HepG2 (cell line): ENCODE data around the gene MYO7A. TPM values are rescaled to one million over a fixed set of nuclear protein-coding genes. Genes with fewer than 3 reads are reported as not detected.

Experiments
- ARNT2 ChIP-seq: sonication (generic); formaldehyde crosslinking; IDR thresholded peaks from 2 replicates; pipeline ENCODE4 v1.8.0; 2022; ENCODE audit warnings: mild to moderate bottlenecking, low read depth, missing genetic modification reagents, moderate library complexity
- CEBPB ChIP-seq: IDR thresholded peaks from 2 replicates; pipeline ENCODE4 v1.6.1; 2011; ENCODE audit warnings: low read depth, low read length, improper control_type of control experiment, borderline replicate concordance
- CERS6 ChIP-seq: sonication (generic); formaldehyde crosslinking; IDR thresholded peaks from 2 replicates; pipeline ENCODE4 v1.5.0; 2020; ENCODE audit warnings: missing genetic modification reagents
- NCOA1 ChIP-seq: sonication (generic); formaldehyde crosslinking; IDR thresholded peaks from 2 replicates; pipeline ENCODE4 v1.9.0; 2021; ENCODE audit warnings: missing genetic modification reagents
- RFXANK ChIP-seq: IDR thresholded peaks from 2 replicates; pipeline ENCODE4 v1.6.1; 2016
- SMAD1 ChIP-seq: sonication (generic); formaldehyde crosslinking; IDR thresholded peaks from 2 replicates; pipeline ENCODE4 v1.4.0; 2020; ENCODE audit warnings: missing genetic modification reagents, low read depth, mild to moderate bottlenecking, borderline replicate concordance
- SRY ChIP-seq: sonication (generic); formaldehyde crosslinking; IDR thresholded peaks from 2 replicates; pipeline ENCODE4 v1.8.0; 2022; ENCODE audit warnings: mild to moderate bottlenecking, missing genetic modification reagents
- SUZ12 ChIP-seq: fragments of 150-350 bp; IDR thresholded peaks from 2 replicates; pipeline ENCODE4 v1.6.1; 2014; ENCODE audit warnings: low read depth, low read length
- ZNF160 ChIP-seq: sonication (generic); formaldehyde crosslinking; IDR thresholded peaks from 2 replicates; pipeline ENCODE4 v1.8.0; 2022; ENCODE audit warnings: mild to moderate bottlenecking, inconsistent platforms, missing genetic modification reagents
- ZNF331 ChIP-seq: sonication (generic); formaldehyde crosslinking; IDR thresholded peaks from 2 replicates; pipeline ENCODE4 v1.4.0; 2020; ENCODE audit warnings: missing genetic modification reagents
- ZNF513 ChIP-seq: sonication (generic); formaldehyde crosslinking; conservative IDR thresholded peaks from 2 replicates; pipeline ENCODE4 v1.5.0; 2020; ENCODE audit warnings: missing genetic modification reagents
- ZNF567 ChIP-seq: sonication (generic); formaldehyde crosslinking; IDR thresholded peaks from 2 replicates; pipeline ENCODE4 v1.8.1; 2023; ENCODE audit warnings: mild to moderate bottlenecking, missing genetic modification reagents, borderline replicate concordance
- ZNF75D ChIP-seq: sonication (generic); formaldehyde crosslinking; IDR thresholded peaks from 2 replicates; pipeline ENCODE4 v1.8.1; 2023; ENCODE audit warnings: missing genetic modification reagents, mild to moderate bottlenecking, borderline replicate concordance
- polyA plus RNA-seq, 8 experiments: library from polyadenylated mRNA; depleted of rRNA in 3 of 8; stranded (reverse) in 7 of 8; unstranded in 1 of 8; fragments of >200 nt; fragmentation: Illumina TruSeq in 4 of 8; extraction: Trizol in 4 of 8; gene quantifications; 2 replicates each; pipeline versions ENCODE4 v1.2.1 to v1.2.3, GENCODE V29; 2011 to 2016; ENCODE audit warnings: low read depth in 4 of 8, missing spikeins in 1 of 8, mixed read lengths in 1 of 8; ENCODE audit not compliant: insufficient read depth in 1 of 8
- total RNA-seq, 5 experiments: library from RNA; depleted of rRNA; stranded (reverse); fragments of >200 nt; fragmentation: Illumina TruSeq; extraction: Trizol; gene quantifications; 2 replicates each; pipeline ENCODE4 v1.2.3, GENCODE V29; 2016; ENCODE audit warnings: low read depth in 1 of 5
- TF ChIP-seq, protein P1 (sequence below): sonication (generic); formaldehyde crosslinking; IDR thresholded peaks from 2 replicates; pipeline ENCODE4 v1.5.1; 2020; ENCODE audit warnings: missing genetic modification reagents, mild to moderate bottlenecking, borderline replicate concordance
- TF ChIP-seq, protein P2 (sequence below), 2 experiments: fragments of 450-650 bp in 1 of 2; sonication (generic) in 1 of 2; formaldehyde crosslinking in 1 of 2; IDR thresholded peaks; 2 replicates each; pipeline versions ENCODE4 v1.6.1 to v1.8.0; 2016 to 2022; ENCODE audit warnings: antibody characterized with exemption in 1 of 2, mild to moderate bottlenecking in 1 of 2, missing genetic modification reagents in 1 of 2

Gene MYO7A
- total and polyA plus RNA-seq, 2 of the 13 experiments (the other 11 are each of a cell fraction or from before 2014, with no cell fraction given), result 7.5 to 10.0 TPM

GRCh38 chr11:77086521-77087472 lies 41.2 kb upstream of the MYO7A start (continued):
- TF ChIP-seq SUZ12 (no peak), NCOA1 (CRISPR knock-in tag) (no peak), SRY (CRISPR knock-in tag) (no peak), ZNF331 (CRISPR knock-in tag) (peak; percentile 48; the same call in 1 of the 2 replicates), RFXANK (no peak), CEBPB (no peak), ZNF513 (CRISPR knock-in tag) (no peak), SMAD1 (CRISPR knock-in tag) (peak; percentile 73; the same call in 1 of the 2 replicates), ZNF160 (CRISPR knock-in tag) (no peak), CERS6 (CRISPR knock-in tag) (no peak), ARNT2 (CRISPR knock-in tag) (no peak), ZNF567 (no peak), ZNF75D (no peak)
- TF ChIP-seq, protein P1, sequence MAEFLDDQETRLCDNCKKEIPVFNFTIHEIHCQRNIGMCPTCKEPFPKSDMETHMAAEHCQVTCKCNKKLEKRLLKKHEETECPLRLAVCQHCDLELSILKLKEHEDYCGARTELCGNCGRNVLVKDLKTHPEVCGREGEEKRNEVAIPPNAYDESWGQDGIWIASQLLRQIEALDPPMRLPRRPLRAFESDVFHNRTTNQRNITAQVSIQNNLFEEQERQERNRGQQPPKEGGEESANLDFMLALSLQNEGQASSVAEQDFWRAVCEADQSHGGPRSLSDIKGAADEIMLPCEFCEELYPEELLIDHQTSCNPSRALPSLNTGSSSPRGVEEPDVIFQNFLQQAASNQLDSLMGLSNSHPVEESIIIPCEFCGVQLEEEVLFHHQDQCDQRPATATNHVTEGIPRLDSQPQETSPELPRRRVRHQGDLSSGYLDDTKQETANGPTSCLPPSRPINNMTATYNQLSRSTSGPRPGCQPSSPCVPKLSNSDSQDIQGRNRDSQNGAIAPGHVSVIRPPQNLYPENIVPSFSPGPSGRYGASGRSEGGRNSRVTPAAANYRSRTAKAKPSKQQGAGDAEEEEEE, result no peak
- TF ChIP-seq, protein P2, sequence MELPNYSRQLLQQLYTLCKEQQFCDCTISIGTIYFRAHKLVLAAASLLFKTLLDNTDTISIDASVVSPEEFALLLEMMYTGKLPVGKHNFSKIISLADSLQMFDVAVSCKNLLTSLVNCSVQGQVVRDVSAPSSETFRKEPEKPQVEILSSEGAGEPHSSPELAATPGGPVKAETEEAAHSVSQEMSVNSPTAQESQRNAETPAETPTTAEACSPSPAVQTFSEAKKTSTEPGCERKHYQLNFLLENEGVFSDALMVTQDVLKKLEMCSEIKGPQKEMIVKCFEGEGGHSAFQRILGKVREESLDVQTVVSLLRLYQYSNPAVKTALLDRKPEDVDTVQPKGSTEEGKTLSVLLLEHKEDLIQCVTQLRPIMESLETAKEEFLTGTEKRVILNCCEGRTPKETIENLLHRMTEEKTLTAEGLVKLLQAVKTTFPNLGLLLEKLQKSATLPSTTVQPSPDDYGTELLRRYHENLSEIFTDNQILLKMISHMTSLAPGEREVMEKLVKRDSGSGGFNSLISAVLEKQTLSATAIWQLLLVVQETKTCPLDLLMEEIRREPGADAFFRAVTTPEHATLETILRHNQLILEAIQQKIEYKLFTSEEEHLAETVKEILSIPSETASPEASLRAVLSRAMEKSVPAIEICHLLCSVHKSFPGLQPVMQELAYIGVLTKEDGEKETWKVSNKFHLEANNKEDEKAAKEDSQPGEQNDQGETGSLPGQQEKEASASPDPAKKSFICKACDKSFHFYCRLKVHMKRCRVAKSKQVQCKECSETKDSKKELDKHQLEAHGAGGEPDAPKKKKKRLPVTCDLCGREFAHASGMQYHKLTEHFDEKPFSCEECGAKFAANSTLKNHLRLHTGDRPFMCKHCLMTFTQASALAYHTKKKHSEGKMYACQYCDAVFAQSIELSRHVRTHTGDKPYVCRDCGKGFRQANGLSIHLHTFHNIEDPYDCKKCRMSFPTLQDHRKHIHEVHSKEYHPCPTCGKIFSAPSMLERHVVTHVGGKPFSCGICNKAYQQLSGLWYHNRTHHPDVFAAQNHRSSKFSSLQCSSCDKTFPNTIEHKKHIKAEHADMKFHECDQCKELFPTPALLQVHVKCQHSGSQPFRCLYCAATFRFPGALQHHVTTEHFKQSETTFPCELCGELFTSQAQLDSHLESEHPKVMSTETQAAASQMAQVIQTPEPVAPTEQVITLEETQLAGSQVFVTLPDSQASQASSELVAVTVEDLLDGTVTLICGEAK (IDR thresholded peaks at IDR 0.05), result no peak
- TF ChIP-seq, protein P2 (CRISPR knock-in tag; IDR thresholded peaks at IDR 0.05), result no peak
